Measurements from ENCODE around the gene ZNF571. TPM values are rescaled to one million over a fixed set of nuclear protein-coding genes. Genes with fewer than 3 reads are reported as not detected.

Gene ZNF571
- total RNA-seq, 2 donors from 2014 or later, result 2.4 to 5.0 TPM

Other genes with a start within 250 kb of the ZNF571 start
- gene ZNF527, start 223.7 kb downstream of the ZNF571 start, total RNA-seq, result 1 to 10 TPM; 4.6 to 5.1 TPM
- 1 to 10 TPM; 6.3 to 6.7 TPM for gene ZNF569, start 127.3 kb downstream of the ZNF571 start, total RNA-seq
- 1 to 10 TPM; 3.6 to 9.2 TPM for gene ZNF570, start 125.4 kb downstream of the ZNF571 start, total RNA-seq
- 1 to 10 TPM; 4.5 to 4.7 TPM for gene ZNF793, start 87.9 kb downstream of the ZNF571 start, total RNA-seq
- gene ZNF540, start 84 bp upstream of the ZNF571 start, total RNA-seq, result 1 to 10 TPM; 1.0 to 3.0 TPM
- gene ZFP30, start 60.7 kb upstream of the ZNF571 start, total RNA-seq, result 10 to 100 TPM; 11.6 to 12.4 TPM
- 10 to 100 TPM in 1 of 2 donors, 1 to 10 TPM in 1; 5.7 to 13.1 TPM for gene ZNF607, start 125.0 kb upstream of the ZNF571 start, total RNA-seq
- gene ZNF573, start 184.8 kb upstream of the ZNF571 start, total RNA-seq, result 1 to 10 TPM; 8.2 to 8.9 TPM

Measured in activated naive CD4-positive, alpha-beta T cell treated with anti-CD3 and anti-CD28 coated beads, Interleukin-2, amount 50 U/mL, for 72 hours (primary cell).